Measurements from ENCODE around the gene WDR81. TPM values are rescaled to one million over a fixed set of nuclear protein-coding genes. Genes with fewer than 3 reads are reported as not detected.

The WDR81 gene
- total and polyA plus RNA-seq, 10 of the 15 experiments (the other 5 are each of a cell fraction or from before 2014, with no cell fraction given) = 0.13 to 22.4 (median 7.3) TPM; not detected in 1

GRCh38 chr17:1727876-1728630 is 3.5 kb downstream of the WDR81 start:
- CTCF ChIA-PET = interaction anchor here (1.1 kb wide), 1 partner anchor 27 kb away, joined by 3 read pairs; no protein-coding TSS in a partner anchor
- SMC1A ChIA-PET (ENCODE audit: uncharacterized antibody, unreplicated experiment) = interaction anchor here (1.7 kb wide), 1 partner anchor 9 kb away, joined by 4 read pairs; no protein-coding TSS in a partner anchor

More at GRCh38 chr17:1727876-1728630, 3.5 kb downstream of the WDR81 start:
- H3K9me3 ChIP-seq (replicated peaks; ENCODE audit: control insufficient read depth, insufficient read depth, low read length) = no peaks in the 10 kb centered on the region
- ChIA-PET RAD21 (ENCODE audit: unreplicated experiment) (no interaction called here), POLR2A (no interaction called here)
- H4K20me1 ChIP-seq (ENCODE audit: control insufficient read depth, insufficient read depth) = no peaks in the 10 kb centered on the region
- DNase-seq (ENCODE audit: low read depth, low spot score) = no peak
- 93% methylated on average over 28 of the region's 28 CpGs for WGBS (ENCODE audit: insufficient coverage, insufficient replicate concordance, low lambda C conversion rate, missing lambda C conversion rate)
- H2AFZ ChIP-seq (ENCODE audit: control insufficient read depth, low read depth, low read length) = no peak overlapping the region
- H3K27me3 ChIP-seq (replicated peaks in 1 of 2; ENCODE audit: control insufficient read depth in 2 of 2, insufficient read depth in 2 of 2, low read length in 1 of 2) = no peaks in the 10 kb centered on the region
- no peak overlapping the region for H3K27ac ChIP-seq (ENCODE audit: control insufficient read depth, insufficient read depth)
- no peak for TF ChIP-seq IKZF2 (IDR thresholded peaks at IDR 0.05)
- no peak for TF ChIP-seq USF2 (IDR thresholded peaks at IDR 0.05; ENCODE audit: borderline replicate concordance, low read depth, low read length)
- no peak for TF ChIP-seq RELB (IDR thresholded peaks at IDR 0.05; ENCODE audit: low read depth)
- TF ChIP-seq CHD1 (IDR thresholded peaks at IDR 0.05; ENCODE audit: low read depth, low read length) = no peak
- no peak for TF ChIP-seq ZNF592 (IDR thresholded peaks at IDR 0.05)
- ATAC-seq = no peak
- H3K4me3 ChIP-seq = no peak overlapping the region
- BruUV-seq (replicated peaks) = no TSS peak
- peaks cover 22% of the 10 kb centered on the region for H3K4me1 ChIP-seq (ENCODE audit: control insufficient read depth, insufficient read depth, low read length)
- in situ Hi-C loops (cut with MboI) (no loop called here), intact Hi-C loops (cut with micrococcal nuclease; ENCODE audit: unreplicated experiment) (no loop called here)
- no peak overlapping the region for H3K9ac ChIP-seq (ENCODE audit: control insufficient read depth, insufficient read depth, low read length)
- H3K79me2 ChIP-seq (ENCODE audit: control insufficient read depth, insufficient read depth, low read length) = peaks cover 16% of the 10 kb centered on the region
- no peak overlapping the region for H3K4me2 ChIP-seq (ENCODE audit: control insufficient read depth, insufficient read depth)
- FAIRE-seq = no peak
- peaks cover 3 to 5% of the 10 kb centered on the region in 2 experiments; a peak in 3 of 4 replicates for H3K36me3 ChIP-seq (ENCODE audit: control insufficient read depth in 2 of 2, insufficient read depth in 2 of 2, low read length in 1 of 2)

Measured in GM12878 (cell line).